ENCODE measurements around the gene INPP5A. TPM values are rescaled to one million over a fixed set of nuclear protein-coding genes. Genes with fewer than 3 reads are reported as not detected.

The INPP5A gene
- total RNA-seq, 1 experiment from 2014 or later, result 12.3 TPM

- Histone ChIP-seq H2AFZ (ENCODE audit: low read depth, low read length, poor library complexity, severe bottlenecking) (no peak overlapping the region), H3K4me3 (replicated peaks in 1 of 2; ENCODE audit: low read depth in 1 of 2, low read length in 2 of 2) (no peak overlapping the region), H3K4me2 (ENCODE audit: low read length) (no peak overlapping the region), H3K27me3 (ENCODE audit: insufficient read depth, low read length) (no peaks in the 10 kb centered on the region), H3K4me1 (ENCODE audit: control insufficient read depth in 1 of 2, insufficient read depth in 2 of 2, low read length in 2 of 2) (peaks cover 18 to 22% of the 10 kb centered on the region in 2 experiments), H3K79me2 (ENCODE audit: insufficient read depth, low read length) (no peaks in the 10 kb centered on the region), H3K9me3 (ENCODE audit: control insufficient read depth in 1 of 2, insufficient read depth in 1 of 2, low read depth in 1 of 2, low read length in 2 of 2) (no peaks in the 10 kb centered on the region), H3K27ac (ENCODE audit: low read depth, low read length) (no peak overlapping the region), H3K9ac (ENCODE audit: low read length) (no peak overlapping the region), H3K9me2 (ENCODE audit: insufficient read depth) (no peaks in the 10 kb centered on the region), H4K20me1 (ENCODE audit: insufficient read depth) (no peaks in the 10 kb centered on the region), H3K36me3 (ENCODE audit: control insufficient read depth in 1 of 2, insufficient read depth in 2 of 2, low read length in 2 of 2) (no peaks in the 10 kb centered on the region)
- POLR2A ChIA-PET, result no interaction called here
- BruUV-seq (replicated peaks), result no TSS peak
- RAD21 ChIA-PET (ENCODE audit: low non-redundant PET in 1 of 2, low total read pairs in 2 of 2, uncharacterized antibody in 2 of 2, unreplicated experiment in 2 of 2), result no interaction called here
- DNase-seq (ENCODE audit: low read depth, low spot score), result no peak
- CTCF ChIA-PET, result no interaction called here
- intact Hi-C loops (cut with micrococcal nuclease), result loop anchor here (2.0 kb wide), 1 partner anchor 119 kb away; no protein-coding TSS in a partner anchor
- ATAC-seq, result no peak
- TF ChIP-seq REST (IDR thresholded peaks at IDR 0.05; ENCODE audit: low read depth), result no peak
- TF ChIP-seq JUND (IDR thresholded peaks at IDR 0.05), result no peak
- no peak for TF ChIP-seq SP1 (IDR thresholded peaks at IDR 0.05; ENCODE audit: low read depth)
- no peak for TF ChIP-seq FOSL1 (IDR thresholded peaks at IDR 0.05; ENCODE audit: low read depth)
- TF ChIP-seq, protein P1, sequence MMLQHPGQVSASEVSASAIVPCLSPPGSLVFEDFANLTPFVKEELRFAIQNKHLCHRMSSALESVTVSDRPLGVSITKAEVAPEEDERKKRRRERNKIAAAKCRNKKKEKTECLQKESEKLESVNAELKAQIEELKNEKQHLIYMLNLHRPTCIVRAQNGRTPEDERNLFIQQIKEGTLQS (IDR thresholded peaks at IDR 0.05), result no peak
- no peak for TF ChIP-seq CBX3 (IDR thresholded peaks at IDR 0.05; ENCODE audit: low read depth)
- TF ChIP-seq, protein P2, sequence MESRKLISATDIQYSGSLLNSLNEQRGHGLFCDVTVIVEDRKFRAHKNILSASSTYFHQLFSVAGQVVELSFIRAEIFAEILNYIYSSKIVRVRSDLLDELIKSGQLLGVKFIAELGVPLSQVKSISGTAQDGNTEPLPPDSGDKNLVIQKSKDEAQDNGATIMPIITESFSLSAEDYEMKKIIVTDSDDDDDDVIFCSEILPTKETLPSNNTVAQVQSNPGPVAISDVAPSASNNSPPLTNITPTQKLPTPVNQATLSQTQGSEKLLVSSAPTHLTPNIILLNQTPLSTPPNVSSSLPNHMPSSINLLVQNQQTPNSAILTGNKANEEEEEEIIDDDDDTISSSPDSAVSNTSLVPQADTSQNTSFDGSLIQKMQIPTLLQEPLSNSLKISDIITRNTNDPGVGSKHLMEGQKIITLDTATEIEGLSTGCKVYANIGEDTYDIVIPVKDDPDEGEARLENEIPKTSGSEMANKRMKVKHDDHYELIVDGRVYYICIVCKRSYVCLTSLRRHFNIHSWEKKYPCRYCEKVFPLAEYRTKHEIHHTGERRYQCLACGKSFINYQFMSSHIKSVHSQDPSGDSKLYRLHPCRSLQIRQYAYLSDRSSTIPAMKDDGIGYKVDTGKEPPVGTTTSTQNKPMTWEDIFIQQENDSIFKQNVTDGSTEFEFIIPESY (IDR thresholded peaks at IDR 0.05; ENCODE audit: extremely low read depth, insufficient replicate concordance, low read length), result no peak
- no peak for TF ChIP-seq ELF1 (IDR thresholded peaks at IDR 0.05; ENCODE audit: borderline replicate concordance, low read depth)
- TF ChIP-seq ZNF274 (IDR thresholded peaks at IDR 0.05; ENCODE audit: low read depth, low read length), result no peak
- TF ChIP-seq EZH2 (IDR thresholded peaks at IDR 0.05), result no peak
- TF ChIP-seq SRF (IDR thresholded peaks at IDR 0.05; ENCODE audit: low read depth), result no peak
- TF ChIP-seq EGR1 (IDR thresholded peaks at IDR 0.05; ENCODE audit: low read depth), result no peak
- no peak for TF ChIP-seq RAD21 (IDR thresholded peaks at IDR 0.05; ENCODE audit: low read depth)
- TF ChIP-seq, protein P3, sequence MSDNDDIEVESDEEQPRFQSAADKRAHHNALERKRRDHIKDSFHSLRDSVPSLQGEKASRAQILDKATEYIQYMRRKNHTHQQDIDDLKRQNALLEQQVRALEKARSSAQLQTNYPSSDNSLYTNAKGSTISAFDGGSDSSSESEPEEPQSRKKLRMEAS (IDR thresholded peaks at IDR 0.05), result no peak
- TF ChIP-seq YY1 (IDR thresholded peaks at IDR 0.05; ENCODE audit: extremely low read depth, insufficient replicate concordance, low read depth, low read length), result no peak
- no peak for TF ChIP-seq EZH2phosphoT487 (IDR thresholded peaks at IDR 0.05; ENCODE audit: borderline replicate concordance)
Measured at GRCh38 chr10:132575320-132576201, 38.0 kb downstream of the INPP5A start.
